Medulla oblongata (tissue), 1 donor: ENCODE results near the gene MAPK1IP1L.
A peak's percentile ranks its signal among the peaks of the same experiment; 100 is the strongest.
"Not testable (repeated sequence)": the region's sequence is repeated elsewhere in the genome, so short reads cannot be mapped to it uniquely, and the experiment has no call there.

Experiments used
- DNase-seq: peaks from one replicate; pipeline ENCODE4 v3.0.0-alpha.2; 2015; ENCODE audit errors: extremely low spot score

MAPK1IP1L gene

DNA sequence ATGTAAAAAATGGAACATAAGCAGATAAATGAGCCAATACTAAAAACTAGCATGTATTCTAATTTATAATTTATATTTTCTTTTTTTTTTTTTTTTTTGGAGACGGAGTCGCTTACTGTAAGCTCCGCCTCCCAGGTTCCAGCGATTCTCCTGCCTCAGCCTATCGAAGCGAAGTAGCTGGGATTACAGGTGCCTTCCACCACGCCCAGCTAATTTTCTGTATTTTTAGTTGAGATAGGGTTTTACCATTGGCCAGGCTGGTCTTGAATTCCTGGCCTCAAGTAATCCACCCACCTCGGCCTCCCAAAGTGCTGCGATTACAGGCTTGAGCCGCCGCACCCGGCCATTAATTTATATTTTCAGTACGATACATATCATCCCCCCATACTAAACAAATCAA, 2.7 kb downstream of the MAPK1IP1L start:
- no peak for DNase-seq

DNA sequence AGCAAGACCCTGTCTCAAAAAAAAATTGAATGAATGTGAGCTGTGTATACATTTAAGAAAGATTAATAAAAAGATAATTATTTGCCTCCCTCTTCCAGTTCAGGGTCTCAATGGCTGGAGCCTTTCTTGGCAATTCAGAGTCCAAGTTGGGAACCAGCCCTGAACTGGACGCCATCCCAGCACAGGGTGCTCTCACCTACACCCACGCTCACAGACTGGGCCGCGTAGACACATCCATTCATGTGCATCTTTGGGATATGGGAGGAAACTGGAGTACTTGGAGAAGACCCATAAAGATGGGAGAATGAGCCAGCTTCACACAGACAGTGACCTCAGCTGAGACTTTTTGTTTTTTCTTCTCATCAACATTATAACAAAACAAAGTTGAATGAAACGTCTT, 6.5 kb downstream of the MAPK1IP1L start:
- no peak for DNase-seq

DNA sequence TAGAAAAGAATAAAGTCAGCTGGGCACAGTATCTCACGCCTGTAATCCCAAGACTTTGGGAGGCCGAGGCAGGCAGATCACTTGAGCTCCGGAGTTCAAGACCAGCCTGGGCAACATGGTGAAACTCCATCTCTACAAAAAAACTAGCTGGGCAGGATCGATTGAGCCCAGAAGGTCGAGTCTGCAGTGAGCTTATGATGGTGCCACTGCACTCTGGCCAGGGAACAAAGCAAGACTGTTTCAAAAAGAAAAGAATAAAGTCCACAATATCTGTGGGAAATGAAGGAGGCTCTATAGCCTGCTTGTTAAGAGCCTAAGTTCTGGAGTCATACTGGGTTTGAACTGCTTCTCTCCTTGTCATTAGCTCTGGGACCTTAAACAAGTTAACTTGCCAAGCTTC, 7.9 kb downstream of the MAPK1IP1L start:
- no peak for DNase-seq

DNA sequence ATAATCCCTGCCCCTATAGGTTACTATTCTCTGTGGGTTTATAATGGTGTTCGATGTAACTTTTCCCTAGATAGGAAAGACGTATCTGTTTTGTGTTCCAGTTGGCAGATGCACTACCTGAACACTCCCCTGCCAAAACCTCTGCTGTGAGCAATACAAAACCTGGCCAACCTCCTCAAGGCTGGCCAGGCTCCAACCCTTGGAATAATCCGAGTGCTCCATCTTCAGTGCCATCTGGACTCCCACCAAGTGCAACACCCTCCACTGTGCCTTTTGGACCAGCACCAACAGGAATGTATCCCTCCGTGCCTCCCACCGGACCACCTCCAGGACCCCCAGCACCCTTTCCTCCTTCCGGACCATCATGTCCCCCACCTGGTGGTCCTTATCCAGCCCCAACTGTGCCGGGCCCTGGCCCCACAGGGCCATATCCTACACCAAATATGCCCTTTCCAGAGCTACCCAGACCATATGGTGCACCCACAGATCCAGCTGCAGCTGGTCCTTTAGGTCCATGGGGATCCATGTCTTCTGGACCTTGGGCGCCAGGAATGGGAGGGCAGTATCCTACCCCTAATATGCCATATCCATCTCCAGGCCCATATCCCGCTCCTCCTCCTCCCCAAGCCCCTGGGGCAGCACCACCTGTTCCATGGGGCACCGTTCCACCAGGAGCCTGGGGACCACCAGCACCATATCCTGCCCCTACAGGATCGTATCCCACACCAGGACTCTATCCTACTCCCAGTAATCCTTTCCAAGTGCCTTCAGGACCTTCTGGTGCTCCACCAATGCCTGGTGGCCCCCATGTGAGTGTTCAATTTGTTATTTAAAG, 11.3 kb downstream of the MAPK1IP1L start:
- peak; percentile 36 for DNase-seq

DNA sequence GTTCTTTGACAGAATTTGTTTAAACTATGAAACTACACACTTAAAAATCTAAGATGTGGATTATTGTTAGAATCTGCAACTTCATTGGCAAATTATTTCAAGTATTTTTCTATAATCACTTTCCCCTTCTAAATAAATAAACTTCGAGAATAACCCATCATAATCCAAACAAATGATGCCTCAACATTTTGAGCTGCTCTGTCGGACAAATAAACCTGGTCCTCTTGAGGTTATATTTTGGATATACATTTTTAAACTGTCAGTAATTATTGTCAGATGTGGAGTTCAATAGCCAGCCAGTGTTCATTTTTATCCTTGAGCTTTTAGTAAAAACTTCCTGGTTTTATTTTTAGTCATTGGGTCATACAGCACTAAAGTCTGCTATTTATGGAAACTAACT, 13.4 kb downstream of the MAPK1IP1L start:
- DNase-seq, result not testable (repeated sequence)

DNA sequence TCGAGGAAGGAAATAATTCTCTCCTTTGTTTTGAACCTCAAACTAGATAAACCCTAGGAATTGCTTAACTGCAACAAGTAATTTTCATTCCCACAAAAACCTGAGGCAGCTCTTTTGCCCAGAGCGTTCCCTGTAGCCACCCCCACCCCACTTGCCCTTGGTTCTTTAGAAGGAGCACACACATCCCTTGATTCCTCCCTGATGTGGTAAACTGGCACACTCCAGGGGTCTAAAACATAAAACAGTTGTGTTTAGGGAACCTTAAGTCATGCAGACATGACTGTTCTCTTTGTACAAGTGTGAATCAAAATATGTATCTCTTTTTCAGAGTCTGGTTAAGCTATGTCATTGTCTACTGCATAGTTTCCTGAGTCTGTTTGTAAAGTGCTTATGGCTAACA, 14.0 kb downstream of the MAPK1IP1L start:
- DNase-seq, result no peak

DNA sequence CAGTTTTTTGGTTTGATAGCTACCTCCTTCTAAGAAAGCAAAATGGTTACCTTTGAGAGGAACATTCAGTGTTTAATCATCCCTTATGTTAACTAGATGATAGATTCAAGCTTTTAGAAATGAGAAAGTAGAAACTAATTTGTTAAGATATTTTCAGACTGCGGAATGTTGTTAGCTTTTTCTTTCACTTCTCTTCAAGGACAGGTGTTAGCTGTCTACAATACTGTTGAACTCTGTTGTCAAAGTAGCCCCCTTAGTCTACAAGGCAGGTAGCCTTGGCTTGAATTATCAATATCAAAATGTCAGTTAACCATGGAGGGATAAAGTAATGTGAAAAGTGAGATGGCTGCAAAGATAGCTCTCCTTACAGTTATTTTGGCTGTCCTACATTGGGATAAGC, 14.8 kb downstream of the MAPK1IP1L start:
- DNase-seq, result no peak

DNA sequence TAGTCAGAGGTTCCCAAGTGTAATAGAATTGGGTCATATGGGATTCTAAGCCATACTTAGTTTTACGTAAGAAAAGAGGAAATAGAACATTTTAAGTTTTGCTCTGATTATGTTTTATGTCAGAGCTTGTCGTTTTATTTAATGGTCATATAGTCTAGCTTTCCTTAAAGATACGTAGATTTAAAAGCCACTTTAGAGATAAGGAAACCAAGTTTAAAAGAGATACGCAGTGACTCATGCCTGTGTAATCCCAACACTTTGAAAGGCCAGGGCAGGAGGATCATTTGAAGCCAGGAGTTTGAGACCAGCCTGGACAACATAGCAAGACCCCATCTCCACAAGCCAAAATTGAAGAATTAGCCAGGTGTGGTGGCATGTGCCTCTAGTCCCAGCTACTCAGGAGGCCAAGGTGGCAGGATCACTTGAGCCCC, 19.5 kb downstream of the MAPK1IP1L start:
- DNase-seq, result no peak

DNA sequence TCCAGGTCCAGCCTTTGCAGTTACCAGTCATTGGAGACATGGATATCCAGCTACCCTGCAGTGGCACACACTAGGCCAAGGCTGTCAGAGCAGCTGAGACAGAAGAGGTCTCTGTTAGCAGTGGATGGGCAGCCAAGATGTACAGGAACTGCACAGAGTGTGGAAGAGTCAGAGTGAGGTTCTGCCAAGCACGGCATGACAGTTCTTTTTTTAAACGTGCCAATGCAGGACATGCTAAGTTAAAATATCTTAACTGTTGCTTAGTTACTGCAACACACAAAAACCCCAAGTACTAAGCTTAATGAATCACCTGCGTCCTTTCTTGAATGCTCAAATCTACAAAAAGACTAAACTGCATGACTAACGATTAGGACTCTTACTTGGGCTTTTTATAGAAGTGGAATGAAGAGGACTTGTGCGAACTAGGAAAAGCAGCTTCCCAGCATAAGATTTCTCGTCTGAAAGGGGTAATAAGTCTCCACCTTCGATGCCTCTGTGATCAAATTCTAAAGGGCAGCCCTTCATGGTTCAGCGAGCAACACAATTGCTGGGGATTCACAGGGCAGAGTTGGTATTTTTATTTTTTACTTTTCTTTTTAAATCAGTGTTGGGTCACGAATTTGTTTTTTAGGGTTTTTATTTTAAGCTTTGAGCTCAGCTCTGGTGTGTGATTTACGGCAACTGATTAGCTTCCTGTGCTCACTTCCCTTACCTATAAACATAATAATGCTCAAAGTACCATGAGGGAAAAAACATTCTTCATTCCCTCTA, 20.6 kb downstream of the MAPK1IP1L start:
- DNase-seq, result peak; percentile 83

DNA sequence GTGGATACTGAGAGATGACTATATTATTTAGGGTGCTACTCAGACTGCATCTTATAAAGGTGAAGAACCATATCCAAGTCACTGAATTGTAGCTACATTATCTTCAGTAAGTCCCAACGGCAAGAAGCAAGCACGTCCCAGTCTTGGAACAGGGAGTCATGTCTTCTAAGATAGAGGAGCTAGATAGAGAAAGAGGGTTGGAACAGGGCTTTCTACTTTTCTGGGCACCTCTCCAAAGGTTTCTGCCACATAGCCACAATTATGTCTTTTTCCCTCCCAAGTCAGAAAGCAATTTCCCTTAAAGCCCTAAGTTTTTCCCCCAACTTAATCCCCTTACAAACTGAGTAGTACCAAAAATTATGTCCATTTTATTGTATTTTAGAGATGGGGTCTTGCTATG, 22.4 kb downstream of the MAPK1IP1L start:
- no peak for DNase-seq

DNA sequence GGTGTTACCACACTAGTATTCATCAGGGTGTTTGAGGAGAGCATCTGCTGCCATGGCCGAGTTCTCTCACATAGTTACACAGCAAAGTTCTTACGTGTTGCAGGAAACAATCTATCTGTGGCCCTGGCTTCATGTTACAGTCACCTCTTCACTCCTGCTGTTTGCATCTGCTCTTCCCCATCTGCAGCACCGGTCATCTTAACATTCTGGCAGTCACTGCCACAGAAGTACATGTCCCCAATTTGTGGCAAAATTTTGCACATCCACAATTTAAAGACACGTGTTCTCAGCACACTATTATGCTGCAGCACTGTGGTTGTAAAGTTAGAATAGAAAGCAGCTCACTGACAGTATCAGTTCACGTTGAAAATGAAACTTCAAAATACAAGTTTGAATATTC, 23.2 kb downstream of the MAPK1IP1L start:
- DNase-seq, result no peak

DNA sequence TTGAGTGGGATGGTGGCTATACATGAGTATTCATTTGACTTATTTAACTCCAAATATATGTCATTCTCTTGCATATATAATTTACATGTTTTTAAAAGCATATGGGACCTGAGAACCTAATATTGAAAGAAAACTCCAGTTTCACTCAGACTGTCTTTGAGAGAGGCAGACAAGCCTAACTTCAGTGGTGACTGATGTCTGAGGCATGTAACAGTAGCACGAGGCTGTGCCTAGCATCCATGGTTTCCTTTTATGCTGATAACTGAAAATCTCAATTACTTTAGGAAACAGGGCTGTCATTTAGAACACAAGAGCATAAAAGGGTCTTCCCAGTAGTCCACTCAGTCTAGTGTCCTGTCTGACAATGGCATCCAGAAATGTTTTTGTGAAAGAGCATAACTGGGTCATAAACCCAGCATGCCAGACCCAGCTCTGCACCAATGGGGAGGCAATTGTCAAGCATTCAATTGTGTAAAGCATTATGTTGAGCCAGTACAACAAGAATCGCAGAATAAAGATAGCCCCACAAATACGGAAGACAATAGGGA, 24.3 kb downstream of the MAPK1IP1L start:
- DNase-seq, result no peak

DNA sequence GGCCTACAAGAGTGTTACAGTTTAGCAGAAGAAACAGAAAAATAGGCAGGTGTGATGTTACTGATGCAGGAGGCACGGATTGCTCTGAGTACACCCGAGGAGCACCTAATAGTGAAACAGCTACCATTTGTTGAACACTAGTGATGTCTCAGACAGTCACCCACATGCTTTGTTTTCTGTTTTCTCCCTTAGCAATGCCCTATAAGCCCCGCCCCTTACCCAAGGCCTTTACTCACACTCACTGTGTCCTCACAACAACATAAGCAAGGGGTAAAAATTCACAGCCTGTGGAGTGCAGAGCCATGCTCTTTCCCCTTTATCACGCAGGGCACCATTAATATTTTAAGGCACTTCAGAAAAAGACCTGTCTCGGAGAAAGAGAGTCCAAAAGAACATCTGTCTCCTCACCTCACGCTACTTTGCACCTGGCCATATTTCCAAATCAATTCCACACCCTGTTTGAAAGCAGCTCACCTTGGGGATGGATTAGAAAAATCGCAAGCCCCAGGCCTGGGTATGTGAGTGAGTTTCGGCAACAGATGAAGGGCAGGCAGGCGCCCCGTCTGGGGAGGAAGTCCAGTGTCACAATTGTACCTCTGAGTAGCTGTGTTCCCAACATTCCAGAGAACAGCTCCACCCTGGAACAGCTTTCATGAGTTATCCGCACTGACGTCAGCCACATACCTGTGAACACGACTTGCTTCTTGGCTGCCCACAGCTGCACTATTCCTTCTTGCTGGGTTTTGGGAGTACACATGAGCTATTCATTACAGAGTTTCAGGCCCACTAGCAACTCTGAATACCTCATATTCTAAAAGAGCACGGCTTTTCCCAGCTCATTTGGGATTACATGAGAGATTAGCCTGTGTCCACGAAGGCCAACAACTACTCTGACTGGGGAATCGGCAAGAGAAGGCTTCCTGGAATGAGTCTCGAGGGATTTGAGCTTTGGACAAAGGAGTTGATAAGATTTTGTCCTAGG, 26.0 kb downstream of the MAPK1IP1L start:
- DNase-seq, result no peak

DNA sequence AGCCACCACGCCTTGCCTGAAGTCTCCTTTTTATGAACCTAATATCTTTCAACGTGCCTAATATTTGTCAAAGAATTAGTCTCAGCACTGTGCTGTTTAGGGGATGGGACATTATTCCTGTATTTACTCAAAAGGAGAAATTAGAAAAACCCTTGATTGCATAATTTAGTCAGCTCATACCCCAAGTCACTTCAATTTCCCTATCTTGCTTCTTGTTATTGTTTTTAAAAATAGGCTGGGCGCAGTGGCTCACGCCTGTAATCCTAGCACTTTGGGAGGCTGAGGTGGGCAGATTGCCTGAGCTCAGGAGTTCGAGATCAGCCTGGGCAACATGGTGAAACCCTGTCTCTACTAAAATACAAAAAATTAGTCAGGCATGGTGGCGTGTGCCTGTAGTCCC, 28.5 kb downstream of the MAPK1IP1L start:
- DNase-seq, result not testable (repeated sequence)

DNA sequence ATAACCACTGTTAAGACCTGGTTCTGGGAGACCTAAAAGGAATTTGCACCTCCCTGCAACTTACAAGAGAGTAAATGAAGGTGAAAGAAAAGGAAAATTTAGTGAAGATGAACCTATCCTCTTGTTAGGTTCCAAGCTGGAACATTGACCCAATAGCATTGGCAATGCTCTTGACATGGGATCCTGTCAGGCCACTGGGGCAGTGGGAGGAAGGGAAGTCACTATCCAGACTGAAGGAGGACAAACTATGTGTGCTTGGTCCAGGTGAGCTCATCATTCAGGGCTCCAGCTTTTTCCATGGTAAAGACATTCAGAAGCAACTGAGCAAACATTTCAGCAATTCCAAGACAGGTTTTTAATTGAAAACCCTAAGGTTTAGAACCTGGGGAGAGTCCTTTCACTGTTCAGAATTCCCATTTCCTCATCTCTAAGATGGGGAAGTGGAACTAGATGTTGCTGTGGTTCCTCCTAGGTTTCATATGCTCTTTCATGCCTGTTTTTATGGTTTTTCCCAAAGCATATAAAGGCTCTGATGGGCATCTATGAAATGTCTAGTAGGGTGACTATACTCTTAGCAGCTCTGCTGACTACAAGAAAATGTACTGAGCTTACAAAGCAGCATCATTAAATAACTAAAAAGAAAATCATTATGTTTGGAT, 33.1 kb downstream of the MAPK1IP1L start:
- no peak for DNase-seq

DNA sequence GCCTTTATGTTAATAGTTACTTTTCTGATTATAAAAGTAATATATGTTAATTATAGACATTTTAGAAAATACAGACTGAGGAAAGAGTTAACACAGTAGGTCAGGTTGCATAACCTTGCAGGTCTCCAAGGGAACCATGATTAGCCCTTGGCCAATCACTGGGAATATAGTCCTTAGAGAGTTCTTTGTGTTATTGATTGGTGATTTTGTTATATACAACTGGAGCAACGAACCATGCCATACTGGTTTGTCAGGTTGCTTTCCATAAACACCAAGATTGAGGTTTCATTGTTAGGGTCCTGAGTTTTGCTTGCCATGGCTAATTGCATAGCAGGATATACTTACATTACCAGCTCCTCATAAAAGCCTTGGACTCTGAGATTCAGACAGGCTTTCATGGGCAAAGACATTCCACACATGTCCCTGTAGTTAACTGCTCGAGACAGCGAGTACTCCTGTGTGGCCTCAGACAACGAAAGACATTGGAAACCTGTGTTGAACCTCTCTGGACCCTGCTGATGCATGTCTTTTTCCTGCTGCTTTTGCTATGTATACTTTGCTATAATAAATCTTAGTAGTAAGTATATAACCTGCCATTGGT, 33.7 kb downstream of the MAPK1IP1L start:
- DNase-seq, result no peak

DNA sequence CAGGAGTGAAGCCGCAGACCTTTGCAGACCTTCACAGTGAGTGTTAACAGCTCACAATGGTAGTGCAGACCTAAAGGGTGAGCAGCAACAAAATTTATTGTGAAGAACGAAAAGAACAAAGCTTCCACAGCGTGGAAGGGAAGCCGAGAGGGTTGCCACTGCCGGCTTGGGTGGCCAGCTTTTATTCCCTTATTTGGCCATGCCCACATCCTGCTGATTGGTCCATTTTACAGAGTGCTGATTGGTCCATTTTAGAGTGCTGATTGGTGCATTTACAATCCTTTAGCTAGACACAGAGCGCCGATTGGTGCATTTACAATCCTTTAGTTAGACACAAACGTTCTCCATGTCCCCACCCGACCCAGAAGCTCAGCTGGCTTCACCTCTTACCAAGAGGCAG, 35.5 kb downstream of the MAPK1IP1L start:
- no peak for DNase-seq

DNA sequence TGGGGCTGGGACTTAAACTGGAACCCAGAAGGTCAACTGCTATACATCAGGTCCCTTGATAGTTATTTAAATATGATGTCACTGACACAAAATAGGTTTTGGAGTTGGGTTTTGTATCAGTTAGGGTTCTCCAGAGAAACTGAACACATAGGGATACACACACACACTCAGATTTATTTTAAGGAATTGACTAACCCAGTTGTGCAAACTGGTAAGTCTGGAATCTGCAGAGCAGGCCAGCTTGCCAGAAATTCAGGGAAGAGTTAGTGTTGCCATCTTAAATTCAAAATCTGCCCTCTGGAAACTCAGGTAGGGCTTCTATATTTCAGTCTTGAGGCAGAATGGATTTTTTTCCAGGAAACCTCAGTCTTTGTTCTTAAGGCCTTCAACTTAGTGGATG, 36.9 kb downstream of the MAPK1IP1L start:
- DNase-seq, result no peak

DNA sequence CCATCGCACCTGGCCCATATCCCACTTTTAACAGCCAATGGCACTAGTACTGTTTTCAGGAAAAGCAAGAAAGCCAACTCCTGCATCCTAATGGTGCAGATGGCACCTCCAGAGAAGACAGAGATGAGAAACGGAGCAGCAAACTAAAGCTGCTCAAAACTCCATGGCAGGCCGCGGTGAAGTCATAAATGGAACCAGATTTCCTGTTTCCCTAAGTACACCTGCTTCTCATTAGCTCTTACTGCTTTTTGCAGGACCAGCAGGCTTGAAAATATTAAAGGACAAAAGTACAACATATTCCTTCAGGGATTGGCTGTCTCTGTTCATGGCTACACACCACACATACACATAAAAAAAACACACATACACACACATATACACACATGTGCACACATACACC, 40.9 kb downstream of the MAPK1IP1L start:
- DNase-seq, result no peak

DNA sequence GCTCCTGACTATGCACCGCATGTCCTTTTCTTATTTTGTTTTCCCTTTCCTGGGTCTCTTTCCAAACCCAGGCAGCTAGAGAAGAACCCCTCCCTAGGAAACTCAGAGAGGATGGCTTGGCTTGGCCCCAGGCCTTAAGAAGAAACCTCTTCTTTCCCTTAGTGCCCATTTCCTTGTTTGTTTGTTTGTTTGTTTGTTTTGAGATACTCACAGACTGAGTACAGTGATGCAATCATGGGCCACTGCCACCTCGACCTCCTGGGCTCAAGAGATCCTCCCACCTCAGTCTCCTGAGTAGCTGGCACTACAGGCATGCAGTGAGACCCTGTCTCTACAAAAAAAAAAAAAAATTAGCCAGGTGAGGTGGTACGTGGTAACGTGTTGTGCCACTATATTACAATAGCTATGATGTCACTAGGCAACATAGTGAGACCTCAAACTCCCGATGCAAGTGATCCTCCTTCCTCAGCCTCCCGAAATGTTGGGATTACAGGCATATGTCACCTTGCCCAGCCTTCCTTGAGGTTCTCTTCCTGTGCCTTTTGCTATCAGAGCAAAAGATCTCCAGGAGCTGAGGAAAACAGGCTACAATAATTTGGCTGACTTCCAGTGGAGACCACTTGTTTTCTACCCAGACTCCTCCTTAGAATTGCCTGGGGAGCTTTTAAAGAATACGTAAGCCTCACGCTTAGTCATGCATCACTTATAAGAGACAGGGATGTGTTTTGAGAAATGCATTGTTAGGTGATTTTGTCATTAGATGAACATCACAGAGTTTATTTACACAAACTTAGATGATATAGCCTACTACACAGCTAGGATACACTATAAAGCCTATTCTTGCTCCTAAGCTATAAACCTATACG, 43.1 kb downstream of the MAPK1IP1L start:
- DNase-seq, result no peak
